HepG2 (cell line): Measurements from ENCODE around the gene TLCD5. TPM values are rescaled to one million over a fixed set of nuclear protein-coding genes. Genes with fewer than 3 reads are reported as not detected.

Experiments
- ATAC-seq: fragments of 200-7000 bp; cut with Tn5 transposase; 3 replicates; pipeline ENCODE4 v1.9.1; 2020; ENCODE audit warnings: mild to moderate bottlenecking, moderate library complexity
- BruUV-seq: library from RNA; stranded (reverse); fragments of 400-500 nt; replicated peaks from 2 replicates; lab custom pipeline; 2021; lab: Mats Ljungman, UMichigan
- CTCF ChIA-PET: fragments of 300-600 bp; formaldehyde crosslinking; extraction: SDS; loops from one replicate; lab custom pipeline; 2021; ENCODE audit warnings: low total read pairs, inconsistent platforms, low intra/inter-chr PET ratio; lab: Yijun Ruan, JAX
- POLR2A ChIA-PET: fragments of 350-600 bp; sonication (Branson Sonifier 250); formaldehyde crosslinking; loops from one replicate; lab custom pipeline; 2020; ENCODE audit warnings: antibody characterized with exemption, inconsistent platforms; lab: Yijun Ruan, JAX
- DNase-seq: peaks from one replicate; pipeline ENCODE4 v3.0.0-alpha.2; 2015; ENCODE audit warnings: low spot score
- FAIRE-seq: peaks from 3 replicates; lab custom pipeline; 2011; peaks lifted over from hg19 to GRCh38; lab: Jason Lieb, UNC
- H2AFZ ChIP-seq: one replicate; pipeline ENCODE4 v1.6.1; 2011; ENCODE audit warnings: low read length, inconsistent platforms
- H3K27ac ChIP-seq: fragments of 300-600 bp; 3 replicates; pipeline ENCODE4 v1.8.0; 2011; ENCODE audit warnings: mixed run types, mild to moderate bottlenecking, mixed read lengths, low read length, inconsistent platforms; ENCODE audit not compliant: insufficient read depth; ENCODE audit errors: extremely low read length
- H3K27me3 ChIP-seq, 2 experiments: fragments of 200-600 bp in 1 of 2; 2 replicates in 1 of 2; 3 replicates in 1 of 2; pipeline versions ENCODE4 v1.6.0 to v1.8.0; 2011; ENCODE audit warnings: low read length in 2 of 2, mild to moderate bottlenecking in 2 of 2, moderate library complexity in 2 of 2, inconsistent platforms in 1 of 2; ENCODE audit not compliant: insufficient read depth in 2 of 2, control insufficient read depth in 1 of 2
- H3K36me3 ChIP-seq, 2 experiments: fragments of 200-600 bp in 1 of 2; replicated peaks in 1 of 2; 2 replicates in 1 of 2; 3 replicates in 1 of 2; pipeline versions ENCODE4 v1.5.1 to v1.8.0; 2011; ENCODE audit warnings: low read length in 2 of 2, inconsistent platforms in 1 of 2; ENCODE audit not compliant: insufficient read depth in 2 of 2, control insufficient read depth in 1 of 2
- H3K4me1 ChIP-seq: 2 replicates; pipeline ENCODE4 v1.5.1; 2012; ENCODE audit warnings: low read length, inconsistent platforms; ENCODE audit not compliant: insufficient read depth
- H3K4me2 ChIP-seq: 2 replicates; pipeline ENCODE4 v1.6.0; 2011; ENCODE audit warnings: low read depth, low read length, inconsistent platforms
- H3K4me3 ChIP-seq, 3 experiments: fragments of 200-600 bp in 1 of 3; sonication (generic), shearing (Covaris generic) in 1 of 3; replicated peaks in 1 of 3; 2 replicates each; pipeline ENCODE4 v1.5.1; 2011 to 2016; ENCODE audit warnings: low read length in 3 of 3, inconsistent platforms in 2 of 3, low read depth in 2 of 3, mild to moderate bottlenecking in 2 of 3, control low read depth in 1 of 3, mixed read lengths in 1 of 3; ENCODE audit not compliant: insufficient read depth in 1 of 3
- H3K79me2 ChIP-seq: one replicate; pipeline ENCODE4 v1.6.1; 2011; ENCODE audit warnings: low read length, inconsistent platforms; ENCODE audit not compliant: insufficient read depth
- H3K9ac ChIP-seq: 2 replicates; pipeline ENCODE4 v1.6.0; 2011; ENCODE audit warnings: mild to moderate bottlenecking, low read depth, low read length, inconsistent platforms; ENCODE audit not compliant: insufficient read depth
- H3K9me3 ChIP-seq: 2 replicates; pipeline ENCODE4 v1.5.1; 2012; ENCODE audit warnings: mild to moderate bottlenecking, low read length
- H4K20me1 ChIP-seq: 2 replicates; pipeline ENCODE4 v1.6.0; 2011; ENCODE audit warnings: inconsistent platforms, mild to moderate bottlenecking, low read length, moderate library complexity; ENCODE audit not compliant: insufficient read depth
- MLXIP ChIP-seq: sonication (generic); formaldehyde crosslinking; IDR thresholded peaks from 2 replicates; pipeline ENCODE4 v1.9.0; 2021; ENCODE audit warnings: missing genetic modification reagents, borderline replicate concordance
- PHF21A ChIP-seq: sonication (generic); formaldehyde crosslinking; IDR thresholded peaks from 2 replicates; pipeline ENCODE4 v1.5.0; 2020; ENCODE audit warnings: mild to moderate bottlenecking, missing genetic modification reagents
- ZFP62 ChIP-seq: sonication (generic); formaldehyde crosslinking; IDR thresholded peaks from 2 replicates; pipeline ENCODE4 v1.4.0; 2020; ENCODE audit warnings: missing genetic modification reagents
- ZNF142 ChIP-seq: sonication (generic); formaldehyde crosslinking; IDR thresholded peaks from 2 replicates; pipeline ENCODE4 v1.4.0; 2020; ENCODE audit warnings: missing genetic modification reagents
- ZNF44 ChIP-seq: sonication (generic); formaldehyde crosslinking; IDR thresholded peaks from 2 replicates; pipeline ENCODE4 v1.5.1; 2020; ENCODE audit warnings: mild to moderate bottlenecking, missing genetic modification reagents
- ZNF674 ChIP-seq: sonication (generic); formaldehyde crosslinking; IDR thresholded peaks from 2 replicates; pipeline ENCODE4 v1.5.0; 2020; ENCODE audit warnings: low read depth, mild to moderate bottlenecking, missing genetic modification reagents
- ZNF720 ChIP-seq: sonication (generic); formaldehyde crosslinking; IDR thresholded peaks from 2 replicates; pipeline ENCODE4 v1.4.0; 2020; ENCODE audit warnings: missing genetic modification reagents
- WGBS: methylation state at CpG from one replicate; pipeline ENCODE4 v1.1.6; 2017; ENCODE audit warnings: low lambda C conversion rate; 5-methylcytosine and 5-hydroxymethylcytosine counted together
- in situ Hi-C: cut with HindIII; loops from 2 replicates; pipeline ENCODE4 v1.10.0; 2017; ENCODE audit warnings: low pct_unique_long_range_greater_than_20kb; ENCODE audit not compliant: extremely low pct_ligation_motif_present
- intact Hi-C: fragments of 100-400 bp; cut with micrococcal nuclease; formaldehyde crosslinking; loops from one replicate; pipeline ENCODE4 v1.10.0; 2022; ENCODE audit not compliant: unreplicated experiment
- polyA plus RNA-seq, 8 experiments: library from polyadenylated mRNA; depleted of rRNA in 3 of 8; stranded (reverse) in 7 of 8; unstranded in 1 of 8; fragments of >200 nt; fragmentation: Illumina TruSeq in 4 of 8; extraction: Trizol in 4 of 8; gene quantifications; 2 replicates each; pipeline versions ENCODE4 v1.2.1 to v1.2.3, GENCODE V29; 2011 to 2016; ENCODE audit warnings: low read depth in 4 of 8, missing spikeins in 1 of 8, mixed read lengths in 1 of 8; ENCODE audit not compliant: insufficient read depth in 1 of 8
- total RNA-seq, 5 experiments: library from RNA; depleted of rRNA; stranded (reverse); fragments of >200 nt; fragmentation: Illumina TruSeq; extraction: Trizol; gene quantifications; 2 replicates each; pipeline ENCODE4 v1.2.3, GENCODE V29; 2016; ENCODE audit warnings: low read depth in 1 of 5
- TF ChIP-seq, protein P1 (sequence below): sonication (generic); formaldehyde crosslinking; IDR thresholded peaks from 2 replicates; pipeline ENCODE4 v1.5.0; 2020; ENCODE audit warnings: mild to moderate bottlenecking, missing genetic modification reagents, borderline replicate concordance

TLCD5 gene
- total and polyA plus RNA-seq, 2 of the 13 experiments (the other 11 are each of a cell fraction or from before 2014, with no cell fraction given): 6.1 to 7.6 TPM

GRCh38 chr11:120330045-120330444 lies 4.9 kb downstream of the TLCD5 start:
- Histone ChIP-seq H3K27ac (no peak overlapping the region), H3K4me2 (no peak overlapping the region), H3K36me3 (peaks cover 0 to 2% of the 10 kb centered on the region in 2 experiments; a peak in 2 of 5 replicates), H3K9me3 (no peaks in the 10 kb centered on the region), H4K20me1 (no peaks in the 10 kb centered on the region), H2AFZ (no peak overlapping the region), H3K27me3 (no peaks in the 10 kb centered on the region), H3K79me2 (no peaks in the 10 kb centered on the region), H3K4me1 (peaks cover 18% of the 10 kb centered on the region), H3K4me3 (no peak overlapping the region), H3K9ac (no peak overlapping the region)
- ChIA-PET CTCF (no interaction called here), POLR2A (no interaction called here)
- in situ Hi-C loops (no loop called here), intact Hi-C loops (no loop called here)
- WGBS: 94% methylated on average over 5 of the region's 6 CpGs
- no peak for ATAC-seq
- no peak for FAIRE-seq
- no peak for DNase-seq
- BruUV-seq: no TSS peak
- no peak for TF ChIP-seq ZNF720 (CRISPR knock-in tag)
- TF ChIP-seq, protein P1, sequence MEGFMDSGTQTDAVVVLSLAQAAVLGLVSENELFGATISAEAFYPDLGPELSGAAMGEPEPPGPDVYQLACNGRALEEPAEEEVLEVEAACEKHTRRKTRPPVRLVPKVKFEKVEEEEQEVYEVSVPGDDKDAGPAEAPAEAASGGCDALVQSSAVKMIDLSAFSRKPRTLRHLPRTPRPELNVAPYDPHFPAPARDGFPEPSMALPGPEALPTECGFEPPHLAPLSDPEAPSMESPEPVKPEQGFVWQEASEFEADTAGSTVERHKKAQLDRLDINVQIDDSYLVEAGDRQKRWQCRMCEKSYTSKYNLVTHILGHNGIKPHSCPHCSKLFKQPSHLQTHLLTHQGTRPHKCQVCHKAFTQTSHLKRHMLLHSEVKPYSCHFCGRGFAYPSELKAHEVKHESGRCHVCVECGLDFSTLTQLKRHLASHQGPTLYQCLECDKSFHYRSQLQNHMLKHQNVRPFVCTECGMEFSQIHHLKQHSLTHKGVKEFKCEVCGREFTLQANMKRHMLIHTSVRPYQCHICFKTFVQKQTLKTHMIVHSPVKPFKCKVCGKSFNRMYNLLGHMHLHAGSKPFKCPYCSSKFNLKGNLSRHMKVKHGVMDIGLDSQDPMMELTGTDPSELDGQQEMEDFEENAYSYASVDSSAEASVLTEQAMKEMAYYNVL (CRISPR knock-in tag): no peak
- no peak for TF ChIP-seq PHF21A
- TF ChIP-seq ZNF674: no peak
- TF ChIP-seq ZNF142 (CRISPR knock-in tag): no peak
- no peak for TF ChIP-seq MLXIP (CRISPR knock-in tag)
- TF ChIP-seq ZFP62 (CRISPR knock-in tag): no peak
- no peak for TF ChIP-seq ZNF44 (CRISPR knock-in tag)
- TF ChIP-seq, all 625 proteins: peak for 0
